Measurements from ENCODE around the gene NDEL1. TPM values are rescaled to one million over a fixed set of nuclear protein-coding genes. Genes with fewer than 3 reads are reported as not detected.

NDEL1 gene
- total and polyA plus RNA-seq, 9 of the 15 experiments (the other 6 are each of a cell fraction or from before 2014, with no cell fraction given) = 0.86 to 30.5 (median 22.7) TPM

- intact Hi-C loops (cut with micrococcal nuclease) (no loop called here), in situ Hi-C loops (cut with MboI) (no loop called here)
- WGBS (ENCODE audit: insufficient coverage, low coverage, missing lambda C conversion rate) = 88% methylated on average over 11 of the region's 11 CpGs
- Histone ChIP-seq H3K27me3 (ENCODE audit: control insufficient read depth in 2 of 2, insufficient read depth in 2 of 2, low read length in 2 of 2) (no peaks in the 10 kb centered on the region), H3K4me1 (replicated peaks in 1 of 2; ENCODE audit: control insufficient read depth in 2 of 2, insufficient read depth in 2 of 2, low read length in 2 of 2) (no peaks in the 10 kb centered on the region), H2AFZ (ENCODE audit: low read depth, low read length) (no peak overlapping the region), H3K79me2 (ENCODE audit: control insufficient read depth, insufficient read depth, low read length) (no peaks in the 10 kb centered on the region), H3K27ac (ENCODE audit: extremely low read depth, low read depth, low read length) (no peak overlapping the region), H3K4me3 (no peak overlapping the region), H3K9me1 (ENCODE audit: control insufficient read depth, insufficient read depth, low read length) (no peaks in the 10 kb centered on the region), H3K9ac (ENCODE audit: insufficient read depth in 1 of 2, low read depth in 2 of 2, low read length in 2 of 2) (no peak overlapping the region), H3K4me2 (ENCODE audit: insufficient read depth, low read length) (no peak overlapping the region), H4K20me1 (replicated peaks; ENCODE audit: control insufficient read depth, insufficient read depth, low read length) (0 out of 2 replicates have a peak, but pooled peaks cover 4% of the 10 kb centered on the region), H3K36me3 (ENCODE audit: control insufficient read depth, insufficient read depth, low read length) (peaks cover 99% of the 10 kb centered on the region), H3K9me3 (replicated peaks; ENCODE audit: control insufficient read depth, insufficient read depth, low read depth, low read length) (peaks cover 2% of the 10 kb centered on the region; the same call in 1 of the 2 replicates)
- FAIRE-seq (no peak), DNase-seq (ENCODE audit: extremely low read depth in 1 of 4, low spot score in 3 of 4) (no peak), ATAC-seq (no peak)
- CTCF ChIA-PET (ENCODE audit: low intra/inter-chr PET ratio) = no interaction called here
- TF ChIP-seq MYNN (IDR thresholded peaks at IDR 0.05) (no peak), MYNN (CRISPR knock-in tag; IDR thresholded peaks at IDR 0.05) (no peak)
- POLR2A ChIA-PET = no interaction called here
- BruUV-seq (replicated peaks) = no TSS peak
Observed at GRCh38 chr17:8479431-8479947, 43.8 kb downstream of the NDEL1 start.

DNA sequence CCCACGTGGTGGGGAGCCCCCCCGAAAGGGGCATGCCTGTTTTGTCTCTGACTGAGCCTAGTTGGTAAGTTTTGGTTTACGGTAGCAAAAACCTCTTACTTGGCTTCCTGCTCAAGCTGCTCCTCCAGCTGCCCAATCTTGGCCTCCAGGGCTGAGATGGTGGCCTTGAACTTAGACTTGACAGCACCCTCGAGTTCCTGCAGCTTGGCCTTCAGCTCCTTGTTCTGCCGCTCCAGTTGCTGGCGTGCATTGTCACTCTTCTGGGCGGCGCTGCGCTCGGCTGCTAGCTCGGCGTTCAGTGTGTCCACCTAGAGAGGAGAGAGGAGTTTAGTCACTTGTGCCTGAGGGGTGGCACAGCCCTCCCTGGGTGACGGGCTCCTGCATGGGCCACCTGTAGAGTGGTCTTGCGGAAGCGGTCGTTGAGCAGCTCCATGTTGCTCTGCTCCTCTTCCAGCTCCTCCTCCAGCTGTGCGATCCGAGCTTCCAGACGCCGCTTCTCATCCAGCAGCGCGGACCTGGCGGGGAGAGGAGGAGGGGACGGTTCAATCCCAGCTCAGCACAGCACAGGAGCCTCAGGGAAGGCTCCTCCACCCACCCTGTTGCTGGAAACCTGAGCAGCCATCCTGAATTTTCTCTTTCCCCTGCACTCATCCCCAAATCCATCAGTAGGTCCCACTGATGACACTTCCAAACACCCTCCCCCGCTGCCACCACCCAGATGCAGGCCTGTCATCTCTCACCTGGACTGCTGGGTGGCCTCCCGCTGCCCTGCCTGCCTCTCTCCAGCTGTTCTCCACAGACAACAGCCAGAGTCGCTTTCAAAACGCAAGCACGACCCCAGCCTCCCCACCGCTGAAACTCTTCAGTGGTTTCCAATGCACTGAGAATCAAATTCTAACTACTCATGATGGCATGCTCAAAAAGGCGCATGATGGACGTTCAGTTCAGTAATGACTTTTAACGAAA lies 44.6 kb downstream of the NDEL1 start:
- Histone ChIP-seq H4K20me1 (replicated peaks; ENCODE audit: control insufficient read depth, insufficient read depth, low read length) (no peaks in the 10 kb centered on the region), H3K27ac (ENCODE audit: extremely low read depth, low read depth, low read length) (no peak overlapping the region), H3K36me3 (ENCODE audit: control insufficient read depth, insufficient read depth, low read length) (peaks cover 98% of the 10 kb centered on the region), H3K4me1 (replicated peaks in 1 of 2; ENCODE audit: control insufficient read depth in 2 of 2, insufficient read depth in 2 of 2, low read length in 2 of 2) (no peaks in the 10 kb centered on the region), H3K9me3 (replicated peaks; ENCODE audit: control insufficient read depth, insufficient read depth, low read depth, low read length) (peaks cover 7% of the 10 kb centered on the region), H3K79me2 (ENCODE audit: control insufficient read depth, insufficient read depth, low read length) (no peaks in the 10 kb centered on the region), H3K9me1 (ENCODE audit: control insufficient read depth, insufficient read depth, low read length) (no peaks in the 10 kb centered on the region), H3K4me3 (no peak overlapping the region), H3K4me2 (ENCODE audit: insufficient read depth, low read length) (no peak overlapping the region), H3K27me3 (ENCODE audit: control insufficient read depth in 2 of 2, insufficient read depth in 2 of 2, low read length in 2 of 2) (no peaks in the 10 kb centered on the region), H2AFZ (ENCODE audit: low read depth, low read length) (no peak overlapping the region), H3K9ac (ENCODE audit: insufficient read depth in 1 of 2, low read depth in 2 of 2, low read length in 2 of 2) (no peak overlapping the region)
- peak; percentile 54; the same call in 1 of the 2 replicates for TF ChIP-seq POLR2G (IDR thresholded peaks at IDR 0.05; ENCODE audit: low read depth, low read length)
- TF ChIP-seq HNRNPL (IDR thresholded peaks at IDR 0.05; ENCODE audit: low read depth, low read length) = no peak
- in situ Hi-C loops (cut with MboI) = no loop called here
- 88% methylated on average over 14 of the region's 33 CpGs for WGBS (ENCODE audit: insufficient coverage, low coverage, missing lambda C conversion rate)
- intact Hi-C loops (cut with micrococcal nuclease) = no loop called here
- ATAC-seq (no peak), FAIRE-seq (no peak), DNase-seq (ENCODE audit: extremely low read depth in 1 of 4, low spot score in 3 of 4) (no peak)
- CTCF ChIA-PET (ENCODE audit: low intra/inter-chr PET ratio) = no interaction called here
- POLR2A ChIA-PET = no interaction called here
- BruUV-seq (replicated peaks) = no TSS peak

Measured in K562 (cell line).